OCI-LY3 (cell line): ENCODE results near the gene PAX6.

Experiments used
- EZH2phosphoT487 ChIP-seq: fragments of 200-600 bp; shearing (Covaris generic); IDR thresholded peaks from 2 replicates; pipeline ENCODE4 v1.6.1; 2018; ENCODE audit warnings: antibody characterized with exemption, mixed run types, low read depth
- TF ChIP-seq, protein P1 (sequence below): fragments of 200-600, 300-600 bp; sonication (generic); IDR thresholded peaks from 2 replicates; pipeline ENCODE4 v1.5.1; 2014; ENCODE audit warnings: antibody characterized with exemption, low read length, low read depth

DNA sequence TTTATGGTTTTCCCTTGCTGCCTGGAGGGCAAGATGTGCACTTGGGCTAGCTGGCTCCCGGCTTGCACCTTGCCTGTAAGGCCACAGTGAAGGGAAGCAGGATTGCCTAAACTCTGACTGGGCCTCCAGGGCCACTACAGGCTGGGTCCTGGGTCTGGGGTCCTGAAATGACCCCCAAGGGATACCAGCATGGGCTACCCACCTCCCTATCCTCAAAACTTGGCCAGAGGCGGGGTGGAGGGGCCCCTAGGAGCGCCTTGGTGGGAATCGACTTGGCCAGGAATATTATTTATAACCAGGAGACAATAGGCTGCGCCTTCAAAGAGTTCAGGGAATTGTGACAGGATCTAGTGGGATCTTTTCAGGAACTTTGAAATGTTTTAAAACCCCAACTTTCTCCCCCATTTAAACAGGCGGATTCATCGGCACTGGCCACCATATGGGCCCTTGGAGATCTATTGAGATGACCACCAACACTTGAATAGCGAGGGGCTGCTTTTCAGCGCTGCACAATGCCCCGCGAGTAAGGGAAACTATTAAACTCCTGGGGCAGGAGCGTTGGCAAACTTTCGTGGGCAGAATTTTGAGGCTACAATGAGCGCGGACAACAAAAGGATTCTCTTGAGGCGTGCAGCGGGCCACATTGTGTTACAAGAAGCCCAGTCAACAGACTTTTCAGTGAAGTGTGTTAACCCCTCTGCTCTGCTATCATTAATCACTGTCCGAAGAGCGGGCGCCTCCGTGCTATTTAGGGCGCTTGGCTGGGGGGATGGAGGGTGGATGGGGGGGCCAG lies 15.2 kb downstream of the PAX6 start:
- TF ChIP-seq, protein P1, sequence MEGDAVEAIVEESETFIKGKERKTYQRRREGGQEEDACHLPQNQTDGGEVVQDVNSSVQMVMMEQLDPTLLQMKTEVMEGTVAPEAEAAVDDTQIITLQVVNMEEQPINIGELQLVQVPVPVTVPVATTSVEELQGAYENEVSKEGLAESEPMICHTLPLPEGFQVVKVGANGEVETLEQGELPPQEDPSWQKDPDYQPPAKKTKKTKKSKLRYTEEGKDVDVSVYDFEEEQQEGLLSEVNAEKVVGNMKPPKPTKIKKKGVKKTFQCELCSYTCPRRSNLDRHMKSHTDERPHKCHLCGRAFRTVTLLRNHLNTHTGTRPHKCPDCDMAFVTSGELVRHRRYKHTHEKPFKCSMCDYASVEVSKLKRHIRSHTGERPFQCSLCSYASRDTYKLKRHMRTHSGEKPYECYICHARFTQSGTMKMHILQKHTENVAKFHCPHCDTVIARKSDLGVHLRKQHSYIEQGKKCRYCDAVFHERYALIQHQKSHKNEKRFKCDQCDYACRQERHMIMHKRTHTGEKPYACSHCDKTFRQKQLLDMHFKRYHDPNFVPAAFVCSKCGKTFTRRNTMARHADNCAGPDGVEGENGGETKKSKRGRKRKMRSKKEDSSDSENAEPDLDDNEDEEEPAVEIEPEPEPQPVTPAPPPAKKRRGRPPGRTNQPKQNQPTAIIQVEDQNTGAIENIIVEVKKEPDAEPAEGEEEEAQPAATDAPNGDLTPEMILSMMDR: no peak
- no peak for TF ChIP-seq EZH2phosphoT487
